ENCODE measurements around the gene IQSEC3. TPM values are rescaled to one million over a fixed set of nuclear protein-coding genes. Genes with fewer than 3 reads are reported as not detected.

The IQSEC3 gene
- total and polyA plus RNA-seq, 2 of the 13 experiments (the other 11 are each of a cell fraction or from before 2014, with no cell fraction given): not detected

- TF ChIP-seq PBX3 (CRISPR knock-in tag; IDR thresholded peaks at IDR 0.05; ENCODE audit: borderline replicate concordance) (peak; percentile 88; the same call in 1 of the 2 replicates), SP140L (CRISPR knock-in tag; IDR thresholded peaks at IDR 0.05; ENCODE audit: borderline replicate concordance) (peak; percentile 47; the same call in 1 of the 2 replicates), NKX3-1 (CRISPR knock-in tag; IDR thresholded peaks at IDR 0.05) (peak; percentile 89), RXRB (CRISPR knock-in tag; IDR thresholded peaks at IDR 0.05; ENCODE audit: borderline replicate concordance) (0 out of 2 replicates have a peak, but pooled peaks have one; percentile 45), ZNF800 (CRISPR knock-in tag; IDR thresholded peaks at IDR 0.05) (peak; percentile 87), HOXD1 (CRISPR knock-in tag; IDR thresholded peaks at IDR 0.05) (peak; percentile 79; the same call in 1 of the 2 replicates), PRDM15 (CRISPR knock-in tag; IDR thresholded peaks at IDR 0.05) (peak; percentile 57; the same call in 1 of the 2 replicates), KLF15 (CRISPR knock-in tag; IDR thresholded peaks at IDR 0.05; ENCODE audit: borderline replicate concordance) (peak; percentile 89; the same call in 1 of the 2 replicates), NFYB (CRISPR knock-in tag; IDR thresholded peaks at IDR 0.05) (0 out of 2 replicates have a peak, but pooled peaks have one; percentile 28), THAP11 (CRISPR knock-in tag; IDR thresholded peaks at IDR 0.05) (peak; percentile 35; the same call in 1 of the 2 replicates), FOSL2 (CRISPR knock-in tag; IDR thresholded peaks at IDR 0.05) (0 out of 2 replicates have a peak, but pooled peaks have one; percentile 36), SAP130 (CRISPR knock-in tag; IDR thresholded peaks at IDR 0.05; ENCODE audit: low read depth) (peak; percentile 80), MXD4 (CRISPR knock-in tag; IDR thresholded peaks at IDR 0.05) (peak; percentile 86), KLF11 (CRISPR knock-in tag; IDR thresholded peaks at IDR 0.05) (0 out of 2 replicates have a peak, but pooled peaks have one; percentile 36), MXD3 (CRISPR knock-in tag; IDR thresholded peaks at IDR 0.05) (peak; percentile 96)
Observed at GRCh38 chr12:66782-67504, 376 bp downstream of the IQSEC3 start (continued).
